GM21723 (cell line): ENCODE data around the gene MAPK12.

Experiments used
- ATAC-seq: cut with Tn5 transposase; IDR thresholded peaks from one replicate; pipeline ENCODE4 v1.9.1; 2021; ENCODE audit warnings: mild to moderate bottlenecking, moderate library complexity; ENCODE audit not compliant: unreplicated experiment

MAPK12 gene

DNA sequence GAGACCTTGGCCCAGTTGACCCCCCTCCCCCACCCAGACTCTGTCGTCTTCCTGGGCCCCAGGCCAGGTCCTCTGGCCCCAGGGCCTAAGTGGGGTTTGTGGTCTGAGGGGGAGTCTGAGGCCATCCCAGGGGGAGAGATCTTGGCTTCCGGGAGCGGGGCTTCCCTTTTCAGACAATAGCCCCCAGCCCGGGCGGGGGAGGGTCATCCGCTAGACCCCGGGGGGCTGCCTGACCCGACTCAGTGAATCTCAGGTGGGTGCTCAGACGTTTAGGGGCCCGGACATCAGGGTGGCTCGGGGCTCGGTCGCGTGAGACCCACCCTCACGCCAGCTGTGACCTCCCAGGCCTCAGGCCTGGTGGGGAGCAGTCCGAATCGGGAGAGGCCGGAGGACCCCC lies 8.1 kb upstream of the MAPK12 start:
- no peak for ATAC-seq

DNA sequence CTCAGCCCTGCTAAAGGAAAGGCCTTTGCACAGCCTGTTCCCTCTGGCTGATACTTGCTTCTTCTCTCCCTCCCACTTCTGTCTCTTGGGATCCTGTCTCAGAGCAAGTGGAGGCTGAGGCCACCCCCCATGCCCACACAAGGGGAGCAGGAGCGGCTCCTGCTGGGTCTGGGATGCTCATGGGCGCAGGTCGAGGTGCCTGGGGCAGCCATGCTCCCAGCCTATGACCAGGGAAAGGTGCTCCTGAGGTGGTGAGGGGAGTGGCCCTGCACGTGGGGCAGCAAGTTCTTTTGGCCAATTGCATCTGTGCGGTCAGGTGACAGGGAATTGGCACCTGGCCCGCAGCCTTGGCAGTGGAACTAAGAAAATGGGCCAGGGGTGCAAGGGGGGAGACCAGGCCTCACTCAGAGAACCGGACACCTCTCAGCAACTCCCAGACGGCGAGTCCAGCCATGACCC lies 7.2 kb upstream of the MAPK12 start:
- ATAC-seq, result no peak

DNA sequence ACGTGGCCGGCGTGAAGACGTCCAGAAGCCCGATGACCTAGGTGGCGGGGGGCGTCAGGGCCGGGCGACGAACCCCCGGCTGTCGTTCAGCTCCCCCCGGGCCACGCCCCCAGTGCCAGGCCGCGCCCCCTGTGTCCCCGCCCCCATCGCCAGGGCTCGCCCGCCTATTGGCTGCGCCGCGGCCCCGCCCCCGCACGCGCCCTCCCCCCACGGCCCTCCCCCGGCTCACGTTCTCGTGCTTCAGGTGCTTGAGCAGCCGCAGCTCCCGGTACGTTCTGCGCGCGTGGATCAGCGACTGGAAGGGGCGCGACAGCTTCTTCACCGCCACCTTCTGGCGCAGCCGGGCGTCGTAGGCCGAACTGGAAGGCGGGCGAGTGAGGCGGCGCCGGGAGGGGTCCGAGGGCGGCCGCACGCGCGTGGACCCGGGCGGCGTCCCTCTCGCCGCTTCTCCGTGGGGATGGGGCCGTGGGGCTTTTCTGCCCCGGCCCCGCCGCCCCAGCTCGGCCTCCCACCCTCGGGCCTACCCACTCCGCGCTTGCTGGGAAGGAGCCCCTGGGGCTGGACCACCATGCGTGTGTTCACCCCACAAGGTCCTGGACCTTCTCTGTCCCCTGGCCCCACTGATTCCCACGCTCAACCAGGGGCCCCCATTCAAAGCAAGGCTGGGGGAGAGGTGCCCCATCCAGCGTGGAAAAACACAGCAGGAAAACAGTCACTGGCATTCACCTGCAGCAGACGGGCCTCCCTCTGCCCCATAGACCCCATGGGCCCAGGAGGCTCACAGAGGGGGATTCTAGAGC lies 6.3 kb upstream of the MAPK12 start:
- no peak for ATAC-seq

DNA sequence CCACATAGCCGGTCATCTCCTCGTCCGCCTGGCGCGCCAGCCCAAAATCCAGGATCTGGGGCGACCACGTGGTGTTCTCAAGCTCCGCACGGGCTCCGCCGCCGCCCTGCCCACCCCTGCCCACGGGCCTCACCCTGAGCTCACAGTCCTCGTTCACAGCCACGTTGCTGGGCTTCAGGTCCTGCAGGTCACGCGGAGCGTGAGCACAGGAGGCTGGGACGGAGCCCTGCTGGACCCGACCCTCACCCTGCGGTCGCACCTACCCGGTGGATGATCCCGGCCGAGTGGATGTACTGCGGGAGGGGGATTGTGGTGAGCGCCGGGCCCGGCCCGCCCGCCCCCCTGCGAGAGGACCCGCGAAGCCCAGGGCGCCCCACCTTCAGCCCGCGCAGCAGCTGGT lies 5.5 kb upstream of the MAPK12 start:
- ATAC-seq, result no peak

DNA sequence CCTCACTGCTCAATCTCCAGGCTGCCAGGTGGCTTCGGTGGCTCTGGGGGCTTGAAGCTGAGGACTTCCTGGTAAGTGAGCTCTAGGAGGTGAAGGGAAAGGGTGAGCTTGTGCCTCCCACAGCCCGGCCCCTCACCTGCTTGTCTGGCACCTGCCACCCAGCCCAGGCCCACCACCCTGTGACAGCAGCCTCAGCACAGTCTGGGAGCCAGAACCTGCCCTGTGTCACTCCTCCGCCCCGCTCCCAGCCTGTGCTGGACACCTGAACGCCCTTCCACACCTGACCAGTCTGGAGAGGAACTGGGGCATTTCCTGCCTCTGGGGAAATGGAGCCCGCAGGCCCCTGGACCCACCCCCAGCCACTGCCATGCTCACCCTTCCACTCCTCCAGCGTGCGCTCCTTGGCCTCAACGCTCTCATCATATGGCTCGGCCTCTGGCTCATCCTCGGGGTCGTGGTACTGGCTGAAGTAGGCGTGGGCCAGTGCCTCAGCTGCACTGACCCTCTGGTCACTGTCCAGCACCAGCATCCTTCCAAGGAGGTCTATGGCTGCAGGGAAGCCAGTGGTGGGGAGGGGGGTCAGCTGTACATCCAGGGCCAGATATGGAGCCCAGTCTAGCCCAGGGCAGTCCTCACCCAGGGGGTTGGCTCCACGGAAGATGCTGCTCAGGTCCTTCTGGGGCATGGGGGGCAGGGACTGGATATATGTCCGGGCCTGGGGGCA lies 3.6 kb upstream of the MAPK12 start:
- no peak for ATAC-seq

DNA sequence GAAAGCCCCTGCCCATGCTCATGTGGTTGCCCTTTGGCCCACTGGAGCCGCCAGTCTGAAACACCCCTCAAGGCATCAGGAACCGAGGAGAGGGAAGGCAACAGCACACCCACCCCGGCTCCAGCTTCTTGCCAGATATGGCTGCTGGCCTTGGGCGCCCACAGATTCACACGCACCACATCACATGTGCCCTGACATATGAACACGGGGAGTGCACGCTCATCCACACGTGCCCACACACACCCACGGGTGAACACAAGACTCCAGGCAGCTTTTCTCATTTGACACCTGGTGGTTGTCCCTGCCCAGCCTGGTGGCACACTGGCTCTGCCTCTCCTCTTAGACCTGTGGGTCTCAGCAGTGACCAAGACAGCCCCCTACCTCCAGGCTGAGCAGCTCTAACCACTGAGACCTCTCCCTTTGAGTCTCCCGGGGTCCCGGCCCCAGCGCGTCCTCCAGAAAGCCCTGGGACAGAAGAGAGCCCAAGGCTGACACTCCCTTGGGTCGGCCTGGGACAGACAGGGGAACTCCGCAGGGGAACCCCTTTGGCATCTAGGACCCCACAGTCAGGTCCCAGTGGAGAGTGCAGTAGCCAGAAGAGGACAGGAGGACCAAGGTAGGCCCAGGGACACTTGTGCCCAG lies 2.7 kb upstream of the MAPK12 start:
- no peak for ATAC-seq

DNA sequence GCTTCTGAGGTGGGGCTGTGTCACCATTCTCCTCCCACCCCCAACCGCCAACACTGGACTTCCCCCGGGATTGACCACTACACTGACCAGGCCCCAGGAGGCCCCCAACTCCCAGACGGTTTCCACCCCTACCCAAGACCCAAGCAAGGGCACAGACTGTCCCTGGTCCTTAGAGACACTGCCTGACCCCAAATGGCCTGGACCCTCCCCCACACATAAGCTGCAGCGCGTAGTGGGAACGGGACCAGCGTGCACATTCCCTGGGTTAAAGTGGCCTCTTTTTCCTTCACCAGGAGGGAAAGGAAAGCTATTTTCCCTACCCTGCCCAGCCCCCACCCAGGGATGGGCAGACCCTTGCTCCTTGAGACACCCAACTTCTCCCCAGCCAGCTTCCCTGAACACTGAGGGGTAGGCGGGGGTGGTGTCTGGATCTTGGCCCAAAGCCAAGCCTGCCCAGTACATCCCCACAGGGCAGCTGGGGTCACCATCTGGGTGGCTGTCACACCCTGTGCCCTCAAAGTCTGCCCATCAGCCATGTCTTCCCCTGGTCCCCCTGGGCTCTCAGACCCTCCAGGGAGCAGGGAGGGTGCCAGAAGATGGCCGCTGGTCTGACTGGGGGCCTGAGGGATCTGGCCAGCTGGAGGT lies 1.6 kb upstream of the MAPK12 start:
- ATAC-seq, result no peak

DNA sequence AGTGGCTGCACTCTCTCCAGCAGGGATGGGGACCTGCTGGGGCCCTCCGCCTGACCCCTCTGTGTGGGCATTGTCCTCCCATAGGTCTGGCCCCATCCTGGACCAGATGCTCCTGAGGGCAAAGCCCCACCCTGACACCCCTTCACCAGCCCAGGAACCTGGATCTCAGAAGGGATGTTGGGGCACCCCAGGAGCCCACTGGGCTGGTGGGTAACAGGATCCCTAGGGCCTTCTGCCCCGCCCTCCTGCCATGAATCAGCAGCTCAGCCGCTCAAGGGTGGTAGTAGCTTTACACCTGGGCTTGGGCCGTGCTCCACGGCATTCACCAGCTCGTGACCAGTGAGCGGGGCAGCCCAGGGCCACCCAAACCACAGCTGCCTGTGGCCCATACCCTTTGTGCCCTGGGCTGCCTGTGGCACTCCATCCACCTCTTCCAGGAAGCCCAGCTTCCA lies 1.0 kb upstream of the MAPK12 start:
- no peak for ATAC-seq

DNA sequence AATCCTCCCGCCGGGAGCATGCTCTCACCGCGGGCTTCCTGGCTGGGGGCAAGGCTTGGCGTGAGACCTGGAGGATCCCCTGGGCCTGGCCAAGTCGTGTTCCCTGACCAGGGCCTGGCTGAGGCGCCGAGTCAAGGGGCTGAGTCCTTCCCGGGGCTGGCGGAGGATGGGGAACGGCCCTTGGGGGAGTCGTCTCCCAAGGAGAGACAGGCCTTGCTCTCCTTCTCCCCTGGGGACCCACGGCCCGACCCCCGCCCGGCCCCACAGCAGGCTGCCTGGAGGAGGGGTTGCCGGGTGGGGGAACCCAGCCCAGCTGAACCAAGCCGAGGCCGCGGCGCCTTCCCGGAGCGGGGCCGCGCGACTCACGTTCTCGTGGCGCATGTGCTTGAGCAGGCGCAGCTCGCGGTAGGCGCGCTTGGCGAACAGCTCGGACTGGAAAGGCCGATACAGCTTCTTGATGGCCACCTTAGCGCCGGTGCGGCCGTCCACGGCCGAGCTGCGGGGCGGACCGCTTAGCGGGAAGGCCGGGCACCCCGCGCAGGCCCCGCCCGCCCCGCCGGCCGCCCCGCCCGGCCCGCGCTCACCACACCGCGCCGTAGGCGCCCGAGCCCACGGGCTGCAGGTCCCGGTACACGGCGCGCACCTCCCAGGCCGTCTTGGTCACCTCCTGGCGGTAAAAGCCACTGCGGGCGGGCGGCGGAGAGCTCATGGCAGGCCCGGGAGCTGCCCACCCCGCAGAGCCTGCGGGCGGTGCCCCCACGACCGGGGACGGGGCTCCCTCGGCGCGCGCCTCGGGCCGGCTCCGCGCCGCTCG lies 475 bp downstream of the MAPK12 start:
- ATAC-seq, result no peak

DNA sequence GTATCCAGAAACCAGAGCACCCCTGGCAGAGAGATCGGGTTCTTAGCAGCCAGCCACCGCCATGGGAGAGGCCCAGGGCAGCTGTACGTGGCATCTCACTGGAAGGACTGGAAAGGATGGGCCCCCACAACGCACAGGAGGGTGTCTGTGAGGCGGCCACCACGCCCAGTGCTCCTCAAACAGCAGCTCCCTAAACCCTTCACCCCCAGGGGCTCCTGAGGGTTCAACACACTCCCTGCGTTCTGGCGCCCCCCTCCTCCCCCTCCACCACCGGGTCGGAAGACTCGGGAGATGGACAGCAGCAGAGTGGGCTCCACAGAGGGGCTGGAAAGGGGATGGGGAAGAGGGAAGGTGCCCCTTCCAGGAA lies 1.1 kb downstream of the MAPK12 start:
- no peak for ATAC-seq

DNA sequence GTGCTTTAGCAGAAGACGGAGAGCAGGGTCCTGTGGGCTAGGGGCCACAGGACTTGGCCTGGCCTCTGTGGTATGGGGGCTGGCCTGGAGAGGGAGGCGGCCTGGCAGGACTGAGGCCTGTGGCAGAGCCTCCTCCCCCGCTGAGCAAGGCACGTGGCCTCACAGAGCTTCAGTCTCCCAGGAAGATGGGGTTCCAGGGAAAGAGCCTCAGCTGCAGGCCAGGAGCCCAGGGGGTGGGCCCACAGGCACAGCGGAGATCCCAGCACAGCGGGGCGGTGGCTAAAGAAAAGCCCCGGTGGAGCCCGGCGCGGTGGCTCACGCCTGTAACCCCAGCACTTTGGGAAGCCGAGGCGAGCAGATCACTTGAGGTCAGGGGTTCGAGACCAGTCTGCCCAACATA lies 2.2 kb downstream of the MAPK12 start:
- no peak for ATAC-seq

DNA sequence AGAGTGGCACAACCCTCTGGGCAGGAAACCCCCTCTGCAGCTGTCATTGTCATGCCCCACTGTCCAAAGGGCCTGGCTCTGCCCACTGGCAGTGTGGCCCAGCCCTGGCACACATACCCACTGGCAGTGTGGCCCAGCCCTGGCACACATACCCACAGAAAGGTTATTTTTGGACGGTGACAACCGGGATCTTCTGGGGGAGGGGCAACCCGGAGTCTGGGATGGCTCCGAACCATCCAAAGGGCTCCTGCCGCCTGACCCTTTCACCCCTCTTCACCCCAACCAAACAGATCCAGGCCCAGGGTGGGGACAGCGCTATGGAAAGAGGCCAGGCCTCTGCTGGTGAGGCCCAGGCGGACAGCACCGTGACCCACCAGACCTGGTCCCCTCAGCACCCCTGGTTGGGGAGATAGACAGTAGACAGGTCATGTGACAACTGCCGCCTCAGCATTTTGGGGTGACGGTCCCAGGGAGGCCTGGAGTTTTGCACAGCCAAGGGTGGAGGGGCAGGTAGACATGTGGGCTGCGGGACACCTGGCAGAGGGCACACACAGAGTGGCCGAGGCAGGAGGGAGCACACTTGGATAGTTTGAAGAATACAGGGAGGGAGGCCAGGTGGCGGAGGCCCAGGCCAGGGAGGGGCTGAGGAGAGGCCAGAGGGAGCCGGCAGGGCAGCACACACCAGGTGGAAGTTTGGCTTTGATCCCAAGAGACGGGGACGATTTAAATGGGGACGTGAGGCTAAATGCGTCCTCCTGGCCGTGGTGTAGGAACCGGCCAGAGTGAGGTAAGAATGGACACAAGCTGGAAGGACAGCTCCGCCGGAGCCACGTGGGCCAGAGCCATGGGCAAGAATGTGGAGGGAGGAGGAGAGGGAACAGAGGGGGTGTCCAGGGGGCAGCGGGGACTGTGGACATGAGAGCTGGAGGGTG lies 2.9 kb downstream of the MAPK12 start:
- no peak for ATAC-seq

DNA sequence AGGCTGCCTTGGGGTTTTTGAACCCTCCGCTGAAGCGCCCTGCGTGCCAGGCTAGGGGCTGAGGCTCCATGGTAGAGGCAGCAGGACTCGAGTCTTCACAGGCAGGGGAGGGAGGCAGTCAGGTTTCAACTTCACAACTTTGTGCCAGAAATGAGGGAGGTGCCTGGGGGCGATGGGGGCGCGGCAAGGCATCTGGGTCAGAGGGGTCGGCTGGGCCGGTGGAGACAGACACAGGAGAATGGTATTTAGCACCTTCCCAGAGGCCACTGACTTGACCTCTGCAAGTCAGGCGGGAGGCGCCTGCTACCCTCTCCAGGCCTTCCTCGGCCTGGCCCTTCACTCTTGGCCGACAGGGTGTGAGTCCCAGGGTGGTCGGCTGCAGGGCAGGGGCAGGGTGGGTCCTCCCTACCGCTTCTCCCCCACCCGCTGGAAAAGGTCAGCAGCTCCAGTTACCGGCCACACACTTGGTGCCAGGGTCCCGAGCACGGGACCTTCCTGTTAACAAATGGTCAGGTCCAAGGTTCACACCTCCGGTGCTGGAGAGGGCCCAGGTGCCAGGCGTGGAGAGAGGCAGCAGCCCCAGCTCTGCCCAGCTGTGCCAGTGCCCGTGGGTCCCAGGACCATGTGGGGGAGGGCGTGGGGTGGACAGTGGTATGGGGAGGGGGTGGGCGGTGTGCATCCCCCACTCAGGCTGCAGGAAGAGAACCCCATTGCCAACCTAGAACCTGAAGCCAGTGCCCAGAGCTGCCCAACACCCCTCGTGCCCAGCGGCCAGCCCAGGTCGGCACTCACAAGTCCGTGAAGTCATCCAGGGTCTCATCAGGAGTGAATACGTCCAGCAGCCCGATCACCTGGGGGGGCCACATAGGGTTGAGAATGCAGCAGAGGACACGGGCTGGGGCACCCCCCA lies 3.8 kb downstream of the MAPK12 start:
- ATAC-seq, result no peak

DNA sequence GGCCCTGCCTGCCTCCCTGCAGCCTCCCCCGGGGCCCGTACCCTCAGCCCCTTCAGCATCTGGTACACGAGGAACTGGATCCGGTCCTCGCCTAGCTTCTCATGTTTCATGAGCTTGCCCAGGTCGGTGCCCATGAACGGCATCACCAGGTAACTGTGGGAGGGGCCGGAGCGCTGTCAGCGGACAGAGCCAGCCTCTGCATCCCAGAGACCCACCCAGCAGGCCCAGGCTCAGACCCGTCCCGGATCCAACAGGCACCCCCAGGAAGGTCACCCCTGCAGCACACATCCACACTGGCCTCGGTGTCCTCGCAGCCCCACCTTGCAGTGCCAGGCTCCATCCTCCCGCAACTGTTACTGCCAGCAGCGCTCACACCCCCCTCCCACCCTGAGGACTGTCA lies 4.4 kb downstream of the MAPK12 start:
- no peak for ATAC-seq

DNA sequence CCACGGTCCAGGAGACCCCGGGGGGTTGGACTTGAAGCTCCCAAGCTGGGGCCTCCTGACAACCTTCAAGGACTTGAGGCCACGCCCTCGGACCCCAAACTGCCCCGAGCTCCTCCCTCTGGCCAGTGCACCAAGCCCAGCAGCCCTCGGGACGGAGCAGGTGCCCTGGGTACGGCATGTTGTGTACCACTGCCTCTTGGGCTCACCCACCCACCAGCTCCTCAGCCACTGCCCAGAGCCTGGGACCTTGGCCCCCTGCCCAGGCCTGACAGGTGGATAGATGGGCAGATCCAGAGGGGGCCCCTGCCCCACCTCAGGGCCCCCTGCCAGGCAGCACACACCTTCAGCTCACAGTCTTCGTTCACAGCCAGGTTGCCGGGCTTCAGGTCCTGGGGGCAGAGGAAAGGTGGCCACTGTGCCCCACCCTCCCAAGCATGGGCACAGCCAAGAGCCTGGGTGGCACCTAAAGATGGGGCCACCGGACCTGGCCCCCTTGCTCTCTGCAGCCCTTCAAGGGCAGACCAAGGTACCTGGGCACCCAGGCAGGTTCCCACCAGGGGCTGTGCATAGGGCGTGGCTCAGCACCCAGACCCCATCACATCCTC lies 5.1 kb downstream of the MAPK12 start:
- no peak for ATAC-seq

DNA sequence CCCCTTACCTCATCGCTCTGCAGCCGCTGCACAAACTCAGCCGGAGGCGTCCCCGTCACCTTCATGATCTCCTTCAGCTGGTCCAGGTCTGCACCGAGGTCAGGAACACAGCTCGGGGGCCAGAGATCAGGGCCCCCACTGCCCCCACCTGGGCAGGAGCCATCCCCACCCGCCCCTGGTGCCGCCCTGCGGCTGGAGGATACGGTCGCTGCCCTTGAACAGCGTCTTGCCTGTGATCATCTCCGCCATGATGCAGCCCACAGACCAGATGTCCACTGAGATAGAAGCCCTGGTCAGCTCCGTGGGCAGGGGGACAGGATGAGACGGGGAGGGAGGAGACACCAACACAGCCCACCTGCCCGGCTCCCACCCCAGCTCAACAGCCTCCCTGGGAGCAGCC lies 5.9 kb downstream of the MAPK12 start:
- no peak for ATAC-seq

DNA sequence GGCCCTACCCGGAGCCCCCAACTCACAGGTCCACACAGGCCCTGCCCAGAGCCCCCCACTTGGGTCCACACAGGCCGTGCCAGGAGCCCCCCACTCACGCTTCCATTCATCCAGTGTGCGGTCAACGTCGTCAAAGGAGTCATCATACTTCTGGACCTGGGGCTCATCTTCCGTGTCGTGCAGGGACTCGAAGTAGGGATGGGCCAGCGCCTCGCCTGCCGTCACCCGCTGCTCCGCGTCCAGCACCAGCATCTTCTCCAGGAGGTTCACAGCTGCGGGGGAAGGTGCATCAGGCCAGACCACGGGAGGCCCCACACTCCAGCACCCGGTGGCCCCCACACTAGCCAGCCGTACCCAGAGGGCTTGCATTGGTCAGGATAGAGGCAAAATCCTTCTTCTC lies 6.4 kb downstream of the MAPK12 start:
- ATAC-seq, result no peak

DNA sequence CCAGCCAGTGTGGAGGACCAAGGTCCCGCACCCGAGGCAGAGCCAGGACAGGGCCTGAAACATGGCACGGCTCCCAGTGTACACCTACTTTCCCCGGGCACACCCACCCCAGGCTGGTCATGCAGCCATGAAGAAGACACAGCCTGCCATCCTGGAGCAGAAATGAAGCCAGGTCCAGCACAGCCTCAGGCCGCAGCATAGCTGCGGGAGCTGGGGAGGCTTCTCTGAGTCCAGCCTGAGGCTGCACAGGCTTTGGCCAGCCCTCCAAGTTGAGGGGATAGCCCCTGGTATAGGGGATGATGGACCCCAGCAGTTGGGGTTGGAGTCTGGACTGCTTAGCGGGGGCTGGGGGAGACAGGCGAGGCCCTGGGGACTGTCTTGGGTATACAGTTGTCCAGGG lies 7.5 kb downstream of the MAPK12 start:
- ATAC-seq, result no peak
